Non-pigmented ciliary epithelial cell (primary cell): ENCODE measurements around the gene AKIP1.
"Not testable (repeated sequence)": the region's sequence is repeated elsewhere in the genome, so short reads cannot be mapped to it uniquely, and the experiment has no call there.

Experiments
- DNase-seq: peaks from one replicate; pipeline ENCODE4 v3.0.0-alpha.2; 2010; ENCODE audit warnings: low read depth

AKIP1 gene

GRCh38 chr11:8911029-8911823 lies at the start of gene AKIP1:
AKIP1 (plus strand) TSS chr11:8911189; CDS start chr11:8911450, 261 bp downstream.
- peak; percentile 56 for DNase-seq

GRCh38 chr11:8863838-8864237 lies 47.2 kb upstream of the AKIP1 start:
- no peak for DNase-seq

GRCh38 chr11:8865304-8865703 lies 45.7 kb upstream of the AKIP1 start:
- DNase-seq, result no peak

GRCh38 chr11:8867035-8867434 lies 44.0 kb upstream of the AKIP1 start:
- DNase-seq, result no peak

GRCh38 chr11:8867931-8868631 lies 42.9 kb upstream of the AKIP1 start:
- no peak for DNase-seq

GRCh38 chr11:8870411-8871170 lies 40.4 kb upstream of the AKIP1 start:
- no peak for DNase-seq

- peak; percentile 75 for DNase-seq
Measured at GRCh38 chr11:8871171-8871775, 39.7 kb upstream of the AKIP1 start.

GRCh38 chr11:8871962-8872361 lies 39.0 kb upstream of the AKIP1 start:
- DNase-seq, result no peak

GRCh38 chr11:8873741-8874405 lies 37.1 kb upstream of the AKIP1 start:
- DNase-seq, result no peak

GRCh38 chr11:8878771-8879170 lies 32.2 kb upstream of the AKIP1 start:
- no peak for DNase-seq

- not testable (repeated sequence) for DNase-seq
Measured at GRCh38 chr11:8881585-8881984, 29.4 kb upstream of the AKIP1 start.

- no peak for DNase-seq
Measured at GRCh38 chr11:8886322-8886721, 24.7 kb upstream of the AKIP1 start.

- not testable (repeated sequence) for DNase-seq
Measured at GRCh38 chr11:8891185-8891584, 19.8 kb upstream of the AKIP1 start.

GRCh38 chr11:8899119-8899753 lies 11.8 kb upstream of the AKIP1 start:
- DNase-seq, result no peak

GRCh38 chr11:8905528-8906165 lies 5.3 kb upstream of the AKIP1 start:
- no peak for DNase-seq

GRCh38 chr11:8907116-8907515 lies 3.9 kb upstream of the AKIP1 start:
- DNase-seq, result no peak

- DNase-seq, result no peak
Measured at GRCh38 chr11:8908099-8908498, 2.9 kb upstream of the AKIP1 start.

- no peak for DNase-seq
Measured at GRCh38 chr11:8910649-8911026, 351 bp upstream of the AKIP1 start.

GRCh38 chr11:8913961-8914660 lies 3.1 kb downstream of the AKIP1 start:
- DNase-seq, result no peak

GRCh38 chr11:8914661-8915018 lies 3.7 kb downstream of the AKIP1 start:
- DNase-seq, result no peak
